Spleen (tissue), 11 donors: ENCODE data around the gene RABEP1. TPM values are rescaled to one million over a fixed set of nuclear protein-coding genes. Genes with fewer than 3 reads are reported as not detected.
"Not testable (repeated sequence)": the region's sequence is repeated elsewhere in the genome, so short reads cannot be mapped to it uniquely, and the experiment has no call there.

Experiments used
- DNase-seq: peaks from one replicate; pipeline ENCODE4 v3.0.0-alpha.2; 2020
- H3K27ac ChIP-seq, 8 donors: fragments of 200-600 bp; sonication (generic) in 7 of 8; 1 replicate in 4 of 8; 2 replicates in 4 of 8; pipeline versions ENCODE4 v1.5.0 to v1.8.0; 2016 to 2021; ENCODE audit warnings: inconsistent platforms in 4 of 8, mild to moderate bottlenecking in 4 of 8, moderate library complexity in 1 of 8
- H3K27me3 ChIP-seq, 7 donors: fragments of 200-600 bp; sonication (generic) in 6 of 7; replicated peaks in 1 of 7; 1 replicate in 4 of 7; 2 replicates in 3 of 7; pipeline versions ENCODE4 v1.5.0 to v1.8.0; 2016 to 2021; ENCODE audit warnings: inconsistent platforms in 3 of 7, mild to moderate bottlenecking in 1 of 7
- H3K36me3 ChIP-seq, 6 donors: fragments of 200-600 bp; sonication (generic) in 5 of 6; 1 replicate in 4 of 6; 2 replicates in 2 of 6; pipeline versions ENCODE4 v1.5.0 to v1.8.0; 2016 to 2021; ENCODE audit warnings: inconsistent platforms in 2 of 6
- H3K4me1 ChIP-seq, 6 donors: fragments of 200-600 bp; sonication (generic) in 5 of 6; 1 replicate in 3 of 6; 2 replicates in 3 of 6; pipeline versions ENCODE4 v1.5.0 to v1.8.0; 2016 to 2021; ENCODE audit warnings: inconsistent platforms in 3 of 6
- H3K4me3 ChIP-seq, 8 donors: fragments of 200-600 bp; sonication (generic) in 7 of 8; 1 replicate in 4 of 8; 2 replicates in 4 of 8; pipeline versions ENCODE4 v1.5.0 to v1.8.0; 2016 to 2021; ENCODE audit warnings: inconsistent platforms in 4 of 8, mild to moderate bottlenecking in 4 of 8, moderate library complexity in 2 of 8
- H3K9me3 ChIP-seq, 8 donors: fragments of 200-600 bp; sonication (generic) in 7 of 8; 1 replicate in 4 of 8; 2 replicates in 4 of 8; pipeline versions ENCODE4 v1.5.0 to v1.8.0; 2016 to 2021; ENCODE audit warnings: inconsistent platforms in 4 of 8
- CTCF ChIP-seq, 11 experiments: fragments of 200-600 bp in 7 of 11; fragments of 450-650 bp in 4 of 11; sonication (generic) in 4 of 11; IDR thresholded peaks in 8 of 11; conservative IDR thresholded peaks in 3 of 11; 1 replicate in 7 of 11; 2 replicates in 4 of 11; pipeline versions ENCODE4 v1.4.0 to v1.8.0; 2016 to 2021; ENCODE audit warnings: antibody characterized with exemption in 11 of 11, inconsistent platforms in 4 of 11, mild to moderate bottlenecking in 1 of 11
- POLR2A ChIP-seq, 3 donors: fragments of 450-650 bp; IDR thresholded peaks; one replicate each; pipeline ENCODE4 v1.5.1; 2017; ENCODE audit warnings: antibody characterized with exemption in 3 of 3, mild to moderate bottlenecking in 1 of 3
- POLR2AphosphoS5 ChIP-seq, 3 donors: sonication (generic); formaldehyde crosslinking; IDR thresholded peaks; one replicate each; pipeline ENCODE4 v1.5.1; 2017; ENCODE audit warnings: antibody characterized with exemption in 3 of 3
- WGBS, 5 donors: extraction: QIAGEN DNeasy Blood & Tissue Kit in 3 of 5; methylation state at CpG; one replicate each; pipeline versions ENCODE4 v1.1.5 to v1.1.7; 2013 to 2018; 5-methylcytosine and 5-hydroxymethylcytosine counted together
- intact Hi-C: fragments of 100-400 bp; cut with DNase I; formaldehyde crosslinking; loops from one replicate; pipeline ENCODE4 v1.15.0; 2023; ENCODE audit warnings: low total_unique reads
- polyA plus RNA-seq, 3 donors: library from polyadenylated mRNA; stranded (reverse); fragments of 200-250 nt; gene quantifications; one replicate each; pipeline ENCODE4 v1.2.1, GENCODE V29; 2013
- total RNA-seq, 7 donors: library from RNA; depleted of rRNA in 3 of 7; stranded (reverse); fragments of >200 nt in 3 of 7; fragmentation: NEBNext Ultra II Directional in 4 of 7; extraction: Animal tissue kit (Norgen Biotek cat#: 25700) in 4 of 7; gene quantifications; one replicate each; pipeline versions ENCODE4 v1.1.0 to v1.2.1, GENCODE V29; 2016 to 2021
- donor health status: healthy with polysubstance abuse.
- donor health status: DM: no; HTN: no; CAD: no; lungs with moderate emphysema.
- donor health status: DM: no; HTN: no; CAD: no.
- donor health status: Bipolar disorder and iron deficiency.
- donor health status: healthy.
- donor health status: DM: no; HTN: no; CAD: no.
- donor health status: DM: yes; HTN: yes; CAD: no.

Gene RABEP1
- total and polyA plus RNA-seq, 10 donors, result 17.1 to 58.0 (median 50.1) TPM

- WGBS, 5 donors, result 51 to 63% (median 60%) methylated on average over 3 of the region's 3 CpGs
- Histone ChIP-seq H3K4me3 (peak overlapping the region in 1 of 8 donors; percentile 1), H3K27ac (peak overlapping the region; percentile 37 to 93 (median 74)), H3K27me3 (no peaks in the 10 kb centered on the region), H3K36me3 (peaks cover 0 to 9% (median 0%) of the 10 kb centered on the region in 6 donors), H3K4me1 (peaks cover 0 to 77% (median 40%) of the 10 kb centered on the region in 6 donors), H3K9me3 (no peaks in the 10 kb centered on the region)
- TF ChIP-seq POLR2AphosphoS5 (IDR thresholded peaks at IDR 0.05) (no peak), POLR2A (IDR thresholded peaks at IDR 0.05) (no peak), CTCF (IDR thresholded peaks at IDR 0.05 in 8 of 11, conservative IDR thresholded peaks at IDR 0.05 in 3 of 11) (no peak)
- intact Hi-C loops, result loop anchor here (5.0 kb wide), 1 partner anchor 35 kb away; no protein-coding TSS in a partner anchor
- DNase-seq, result no peak
Observed at GRCh38 chr17:5236938-5237540, 45.0 kb upstream of the RABEP1 start.

GRCh38 chr17:5237541-5238016 lies 44.5 kb upstream of the RABEP1 start:
- H3K27me3 ChIP-seq, result no peaks in the 10 kb centered on the region
- intact Hi-C loops, result loop anchor here (5.0 kb wide), 1 partner anchor 35 kb away; no protein-coding TSS in a partner anchor
- H3K9me3 ChIP-seq, result no peaks in the 10 kb centered on the region
- H3K4me3 ChIP-seq, result peak overlapping the region in 1 of 8 donors; percentile 1
- H3K27ac ChIP-seq, result peak overlapping the region in 7 of 8 donors; percentile 37 to 93 (median 81)
- TF ChIP-seq POLR2A (IDR thresholded peaks at IDR 0.05) (no peak), CTCF (IDR thresholded peaks at IDR 0.05 in 8 of 11, conservative IDR thresholded peaks at IDR 0.05 in 3 of 11) (peak; percentile 43 to 83 (median 78)), POLR2AphosphoS5 (IDR thresholded peaks at IDR 0.05) (peak in 1 of 3 donors; percentile 60)
- peak; percentile 80 for DNase-seq
- H3K36me3 ChIP-seq, result peaks cover 0 to 5% (median 0%) of the 10 kb centered on the region in 6 donors
- H3K4me1 ChIP-seq, result peaks cover 0 to 77% (median 42%) of the 10 kb centered on the region in 6 donors
- 19 to 24% (median 20%) methylated on average over 5 to 6 of the region's 6 CpGs for WGBS, 5 donors

- H3K9me3 ChIP-seq, result no peaks in the 10 kb centered on the region
- WGBS, 5 donors, result 59 to 77% (median 64%) methylated on average over 4 of the region's 4 CpGs
- H3K4me1 ChIP-seq, result peaks cover 2 to 77% (median 47%) of the 10 kb centered on the region in 6 donors
- peak overlapping the region in 1 of 8 donors; percentile 1 for H3K4me3 ChIP-seq
- intact Hi-C loops, result loop anchor here (5.0 kb wide), 1 partner anchor 36 kb away; no protein-coding TSS in a partner anchor
- peak; percentile 53 for DNase-seq
- TF ChIP-seq POLR2A (IDR thresholded peaks at IDR 0.05) (no peak), POLR2AphosphoS5 (IDR thresholded peaks at IDR 0.05) (no peak), CTCF (IDR thresholded peaks at IDR 0.05 in 8 of 11, conservative IDR thresholded peaks at IDR 0.05 in 3 of 11) (no peak)
- H3K36me3 ChIP-seq, result peaks cover 0 to 5% (median 0%) of the 10 kb centered on the region in 6 donors
- no peaks in the 10 kb centered on the region for H3K27me3 ChIP-seq
- peak overlapping the region in 5 of 8 donors; percentile 59 to 93 (median 88) for H3K27ac ChIP-seq
Observed at GRCh38 chr17:5238333-5238732, 43.8 kb upstream of the RABEP1 start.

- H3K4me3 ChIP-seq, H3K36me3 ChIP-seq, H3K9me3 ChIP-seq, H3K27me3 ChIP-seq: not testable (repeated sequence)
- Histone ChIP-seq H3K4me1 (peaks cover 4 to 74% (median 47%) of the 10 kb centered on the region in 6 donors), H3K27ac (peak overlapping the region in 1 of 8 donors; percentile 93)
- intact Hi-C loops, result loop anchor here (5.0 kb wide), 1 partner anchor 37 kb away; no protein-coding TSS in a partner anchor
- WGBS, 5 donors, result 81 to 93% (median 86%) methylated on average over 7 of the region's 7 CpGs
- peak; percentile 22 for DNase-seq
Observed at GRCh38 chr17:5239769-5240168, 42.3 kb upstream of the RABEP1 start.
